Measurements from ENCODE around the gene DOCK4. TPM values are rescaled to one million over a fixed set of nuclear protein-coding genes. Genes with fewer than 3 reads are reported as not detected.

Gene DOCK4
- total RNA-seq, 2 experiments from 2014 or later = 0.99 to 1.6 TPM

DNA sequence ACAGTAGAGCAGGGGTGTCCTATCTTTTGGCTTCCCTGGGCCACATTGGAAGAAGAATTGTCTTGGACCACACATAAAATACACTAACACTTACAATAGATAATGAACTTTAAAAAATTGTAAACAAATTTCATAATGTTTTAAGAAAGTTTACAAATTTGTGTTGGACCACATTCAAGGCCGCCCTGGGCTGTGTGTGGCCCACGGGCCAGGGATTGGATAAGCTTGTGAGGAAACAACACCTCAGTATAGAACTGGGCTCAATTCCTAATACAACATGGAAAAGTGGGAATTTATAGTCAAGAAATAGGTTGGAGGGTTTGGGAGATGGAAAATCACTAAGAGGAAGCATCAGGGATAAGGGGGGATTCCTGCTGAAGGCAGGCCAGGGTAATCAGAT lies 18.0 kb upstream of the DOCK4 start:
- ChIA-PET POLR2A (no interaction called here), CTCF (interaction anchor here (1.0 kb wide), 1 partner anchor 9 kb away, joined by 3 read pairs; no protein-coding TSS in a partner anchor)

DNA sequence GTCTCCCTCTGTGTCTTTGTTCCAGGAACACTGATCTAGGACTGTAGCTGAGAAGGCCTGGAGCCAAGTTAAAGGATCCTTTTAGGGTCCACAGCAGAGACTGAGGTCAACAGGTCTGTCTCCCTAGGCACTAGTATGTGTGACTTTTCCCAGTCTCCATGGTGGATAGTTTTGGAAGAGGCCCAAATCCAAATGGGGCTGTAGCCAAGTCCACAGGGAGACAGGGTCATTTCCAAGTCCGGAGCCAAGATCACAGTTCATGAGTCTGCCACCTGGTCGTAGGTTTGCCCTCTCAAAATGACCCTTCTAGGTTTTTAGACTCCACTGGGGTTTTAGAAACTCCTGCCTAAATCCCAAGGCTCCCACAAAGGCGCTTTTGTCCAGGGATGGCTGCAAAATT lies 17.1 kb upstream of the DOCK4 start:
- ChIA-PET POLR2A (no interaction called here), CTCF (interaction anchor here (1.0 kb wide), 1 partner anchor 8 kb away, joined by 3 read pairs; no protein-coding TSS in a partner anchor)

DNA sequence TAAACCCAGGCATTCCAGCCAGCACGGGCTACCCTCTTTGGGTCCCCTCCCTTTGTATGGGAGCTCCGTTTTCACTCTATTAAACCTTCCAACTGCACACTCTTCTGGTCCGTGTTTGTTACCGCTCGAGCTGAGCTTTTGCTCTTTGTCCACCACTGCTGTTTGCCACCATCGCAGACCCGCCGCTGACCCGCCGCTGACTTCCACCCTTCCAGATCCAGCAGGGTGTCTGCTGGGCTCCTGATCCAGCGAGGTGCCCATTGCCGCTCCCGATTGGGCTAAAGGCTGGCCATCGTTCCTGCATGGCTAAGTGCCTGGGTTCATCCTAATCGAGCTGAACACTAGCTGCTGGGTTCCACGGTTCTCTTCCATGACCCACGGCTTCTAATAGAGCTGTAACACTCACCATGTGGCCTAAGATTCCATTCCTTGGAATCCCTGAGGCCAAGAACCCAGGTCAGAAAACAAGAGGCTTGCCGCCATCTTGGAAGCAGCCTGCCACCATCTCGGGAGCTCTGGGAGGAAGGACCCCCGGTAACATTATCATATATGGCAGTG lies 14.8 kb upstream of the DOCK4 start:
- ChIA-PET CTCF (no interaction called here), POLR2A (no interaction called here)

DNA sequence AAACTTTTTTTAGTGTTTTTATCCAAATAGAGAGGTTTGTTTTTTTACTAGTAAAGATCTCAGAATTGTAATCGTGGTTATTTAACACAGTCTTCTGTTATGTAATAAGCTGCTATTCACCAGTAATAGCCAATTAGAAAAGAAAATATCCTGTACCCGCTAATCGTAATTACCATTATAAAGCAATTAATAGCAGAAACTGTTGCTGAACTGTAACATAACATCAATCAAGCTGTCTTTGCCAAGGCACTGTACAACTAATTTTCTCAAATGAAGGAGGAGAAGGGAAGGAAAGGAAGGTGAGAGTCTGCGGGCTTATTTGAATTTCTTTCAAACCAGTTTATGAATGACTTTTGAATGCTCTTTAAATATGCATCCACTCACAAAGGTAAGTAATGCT lies 9.6 kb upstream of the DOCK4 start:
- CTCF ChIA-PET = interaction anchor here (1.5 kb wide), 1 partner anchor 8 kb away, joined by 3 read pairs; no protein-coding TSS in a partner anchor
- POLR2A ChIA-PET = no interaction called here

DNA sequence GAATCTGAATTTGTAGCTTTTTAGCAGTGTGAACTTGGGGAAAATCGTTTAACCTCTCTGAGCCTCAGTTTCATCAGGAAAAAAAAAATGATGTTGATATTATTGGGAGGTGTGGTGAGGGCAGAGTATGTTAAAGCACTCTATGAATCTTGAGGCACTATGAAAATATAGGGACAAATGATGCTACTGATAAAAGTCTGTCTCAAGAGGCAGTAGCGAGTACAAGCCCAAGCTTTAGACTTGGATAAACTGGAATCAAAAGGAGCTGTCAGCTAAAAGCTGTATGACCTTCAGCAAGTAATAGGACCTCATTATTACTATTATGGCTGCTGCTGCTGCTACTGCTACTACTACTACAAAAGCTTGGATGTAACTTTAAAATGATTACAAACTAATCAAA lies 8.7 kb upstream of the DOCK4 start:
- CTCF ChIA-PET = interaction anchor here (1.5 kb wide), 1 partner anchor 9 kb away, joined by 3 read pairs; no protein-coding TSS in a partner anchor

DNA sequence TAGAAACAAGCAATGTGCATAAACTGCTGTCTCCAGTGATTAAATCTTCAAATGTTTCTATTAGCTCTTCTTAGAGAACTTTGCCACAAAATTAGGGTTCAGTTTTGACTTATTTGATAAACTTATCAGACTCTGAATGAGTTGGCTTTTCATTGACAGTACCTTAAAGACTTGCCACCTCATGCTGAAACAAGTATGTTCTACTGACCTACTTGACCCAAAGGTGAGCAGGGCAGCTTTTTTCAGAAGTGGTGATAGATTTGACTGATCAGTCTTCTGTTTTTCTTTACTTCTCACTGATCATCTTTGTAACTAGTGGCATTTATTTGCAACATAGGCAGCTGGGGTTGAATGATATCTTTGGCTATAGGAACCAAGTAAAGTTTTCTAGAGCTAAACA lies 8.1 kb upstream of the DOCK4 start:
- ChIA-PET POLR2A (no interaction called here), CTCF (interaction anchor here (1.5 kb wide), 1 partner anchor 10 kb away, joined by 3 read pairs; no protein-coding TSS in a partner anchor)

More for the DNA sequence above, 8.7 kb upstream of the DOCK4 start:
- POLR2A ChIA-PET = no interaction called here

DNA sequence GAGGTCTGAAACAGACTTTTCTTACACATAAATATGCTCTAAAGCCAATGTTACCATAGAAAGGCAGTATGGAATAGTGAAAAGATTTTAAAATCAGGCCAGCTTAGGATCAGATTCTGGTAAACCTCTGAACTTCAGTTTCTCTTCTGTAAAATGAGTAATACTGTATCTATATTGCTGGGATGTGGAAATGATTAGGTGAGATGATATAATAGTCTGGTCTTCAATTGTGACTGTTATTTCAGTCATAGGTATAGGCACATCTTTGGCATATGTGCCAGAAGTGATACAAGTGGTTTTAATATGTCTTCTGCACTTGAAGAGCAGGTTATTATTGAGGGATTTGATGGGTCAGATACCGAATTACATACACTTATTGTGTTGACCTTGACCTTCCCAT lies 7.5 kb upstream of the DOCK4 start:
- CTCF ChIA-PET = no interaction called here
- POLR2A ChIA-PET = no interaction called here

DNA sequence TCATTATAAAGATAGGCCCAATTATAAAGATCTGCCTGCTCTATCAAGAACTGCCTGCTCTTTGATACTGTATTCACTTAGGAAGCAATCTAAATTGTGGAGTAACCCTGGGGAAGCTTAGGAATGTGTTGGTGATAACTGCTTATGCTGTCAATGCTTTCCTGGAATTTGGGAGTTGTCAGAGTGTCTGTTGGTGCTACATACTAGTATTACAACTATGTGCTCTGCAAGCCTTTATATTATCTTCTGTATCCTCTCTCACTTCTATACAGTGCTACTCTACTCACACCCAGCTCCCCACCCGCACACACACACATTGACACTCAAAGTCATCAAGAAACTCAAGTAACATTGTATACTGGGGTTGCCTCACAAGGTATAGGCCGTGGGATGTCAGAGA lies 6.4 kb upstream of the DOCK4 start:
- CTCF ChIA-PET = no interaction called here
- POLR2A ChIA-PET = no interaction called here

DNA sequence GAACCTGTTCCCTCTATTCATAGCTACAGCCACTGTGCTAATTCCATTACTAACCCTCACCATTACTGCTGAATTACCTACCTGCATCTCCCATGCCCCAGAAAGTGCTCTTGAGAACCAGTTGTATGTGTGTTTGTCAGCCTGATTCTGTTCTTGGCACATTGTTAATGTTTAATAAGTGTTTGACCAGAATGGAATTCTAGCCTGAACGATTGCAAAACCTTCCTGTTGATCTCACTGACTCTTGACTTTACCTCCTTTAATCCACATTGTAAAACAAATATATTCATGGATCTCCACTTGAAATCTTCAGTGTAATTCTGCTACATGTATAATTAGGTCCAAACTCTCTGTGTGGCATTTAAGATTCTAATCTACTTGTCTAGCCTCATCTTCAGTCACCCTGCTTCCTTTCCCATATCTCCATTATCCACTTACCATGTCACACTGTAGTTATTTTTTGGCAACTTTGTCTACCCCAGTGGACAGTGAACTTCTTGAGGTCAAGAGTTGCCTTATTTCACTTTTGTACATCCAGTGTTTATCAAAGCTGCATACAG lies 5.2 kb upstream of the DOCK4 start:
- ChIA-PET CTCF (no interaction called here), POLR2A (no interaction called here)

DNA sequence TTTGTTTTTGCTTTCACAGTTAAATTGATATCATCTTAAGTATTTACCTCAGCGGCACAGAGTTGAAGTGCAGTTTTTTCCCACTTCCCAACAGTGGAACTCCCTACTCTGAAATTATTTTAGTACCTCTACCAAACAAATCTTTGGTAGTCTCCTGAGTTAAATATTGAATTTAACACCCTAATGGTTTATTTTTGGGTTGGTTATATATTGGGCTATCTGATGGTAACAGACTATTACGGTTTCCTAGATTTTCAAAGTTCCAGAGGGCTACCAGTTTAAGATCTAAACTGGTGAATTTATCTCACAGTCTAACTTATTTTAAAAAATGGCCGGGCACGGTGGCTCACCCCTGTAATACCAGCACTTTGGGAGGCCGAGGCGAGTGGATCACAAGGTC lies 1.6 kb upstream of the DOCK4 start:
- CTCF ChIA-PET = no interaction called here
- POLR2A ChIA-PET = interaction anchor here (0.7 kb wide), 1 partner anchor 14 kb away, joined by 3 read pairs; no protein-coding TSS in a partner anchor

DNA sequence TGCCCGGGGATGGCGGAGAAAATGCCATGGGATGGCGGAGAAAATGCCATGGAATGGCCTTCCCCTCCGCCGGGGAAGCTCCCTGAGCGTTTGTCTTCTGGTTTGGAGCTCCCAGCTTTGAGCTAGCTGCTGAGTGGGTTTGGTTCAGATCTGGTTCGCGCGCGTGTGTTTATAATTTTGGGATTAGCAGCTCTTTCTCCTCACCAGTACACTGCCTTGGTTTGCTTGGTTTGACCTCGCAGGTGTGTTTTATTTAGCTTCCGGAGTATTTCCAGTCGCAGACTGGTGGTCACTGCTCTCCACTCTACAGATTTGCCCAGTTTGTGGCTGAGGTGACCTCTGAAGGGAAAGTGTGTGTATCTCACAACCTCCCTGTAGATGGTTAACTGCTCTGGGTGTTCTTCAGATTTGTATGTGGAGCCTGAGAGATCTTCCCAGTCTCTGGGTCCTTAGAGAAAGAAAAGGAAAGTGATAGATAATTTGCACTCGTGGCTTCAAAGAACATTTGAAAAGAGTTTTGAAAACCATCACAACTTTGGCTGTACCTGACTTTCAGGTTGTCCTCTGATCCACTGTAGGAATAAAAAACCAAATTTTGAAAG lies 893 bp upstream of the DOCK4 start:
- ChIA-PET CTCF (interaction anchor here (1.2 kb wide), 1 partner anchor 289 kb away, joined by 3 read pairs; no protein-coding TSS in a partner anchor), POLR2A (interaction anchor here (0.5 to 2.5 kb wide), 3 partner anchors 13 to 253 kb away, joined by 3 to 19 read pairs (median 3); partner anchors contain the start of gene IFRD1)

DNA sequence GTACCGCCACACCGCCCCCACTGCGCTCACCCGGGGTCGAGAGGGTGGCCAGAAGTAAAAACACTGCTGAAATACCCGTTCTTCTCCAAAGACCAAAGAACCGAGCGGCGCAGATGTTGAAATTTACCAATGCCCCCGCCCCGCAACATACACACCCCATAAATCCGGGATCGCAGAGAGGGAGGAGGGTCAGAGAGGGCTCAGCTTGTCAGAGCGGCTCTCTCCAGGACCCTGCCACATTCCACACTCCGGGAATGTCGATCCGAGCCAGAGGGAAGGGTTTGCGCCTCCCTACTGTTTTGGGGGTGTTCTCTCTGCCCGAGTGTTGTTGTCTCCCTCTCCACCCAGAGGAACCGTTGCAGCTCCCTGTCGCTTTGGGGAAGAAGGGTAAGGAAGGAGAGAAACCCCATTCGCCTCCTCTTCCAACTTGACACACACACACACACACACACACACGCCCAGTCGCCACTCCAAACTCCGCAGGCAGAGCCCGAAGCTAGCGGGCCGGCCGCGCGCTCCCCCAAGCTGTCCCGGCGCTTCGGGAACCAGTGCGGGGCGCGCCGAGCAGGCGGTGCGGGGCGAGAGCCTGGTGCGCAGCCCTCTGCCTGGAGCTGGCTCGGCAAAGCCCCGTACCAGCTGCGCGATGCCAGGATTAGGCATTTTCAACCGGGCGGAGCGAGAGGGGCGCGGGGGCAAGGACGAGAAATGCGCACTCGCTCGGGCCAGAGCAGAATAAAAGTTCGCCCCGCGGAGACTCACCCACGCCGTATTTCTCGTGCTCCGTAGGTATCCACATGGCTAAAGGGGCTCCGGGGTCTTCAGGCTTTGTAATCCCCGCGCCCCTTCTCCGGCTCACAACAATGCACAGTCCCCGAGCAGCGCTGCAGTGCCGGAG lies 609 bp downstream of the DOCK4 start:
- CTCF ChIA-PET = interaction anchor here (1.0 to 1.2 kb wide), 2 partner anchors 13 to 291 kb away, joined by 3 read pairs; no protein-coding TSS in a partner anchor
- POLR2A ChIA-PET = interaction anchor here (0.6 to 2.5 kb wide), 2 partner anchors 245 to 258 kb away, joined by 5 to 19 read pairs; partner anchors contain the start of gene IFRD1

DNA sequence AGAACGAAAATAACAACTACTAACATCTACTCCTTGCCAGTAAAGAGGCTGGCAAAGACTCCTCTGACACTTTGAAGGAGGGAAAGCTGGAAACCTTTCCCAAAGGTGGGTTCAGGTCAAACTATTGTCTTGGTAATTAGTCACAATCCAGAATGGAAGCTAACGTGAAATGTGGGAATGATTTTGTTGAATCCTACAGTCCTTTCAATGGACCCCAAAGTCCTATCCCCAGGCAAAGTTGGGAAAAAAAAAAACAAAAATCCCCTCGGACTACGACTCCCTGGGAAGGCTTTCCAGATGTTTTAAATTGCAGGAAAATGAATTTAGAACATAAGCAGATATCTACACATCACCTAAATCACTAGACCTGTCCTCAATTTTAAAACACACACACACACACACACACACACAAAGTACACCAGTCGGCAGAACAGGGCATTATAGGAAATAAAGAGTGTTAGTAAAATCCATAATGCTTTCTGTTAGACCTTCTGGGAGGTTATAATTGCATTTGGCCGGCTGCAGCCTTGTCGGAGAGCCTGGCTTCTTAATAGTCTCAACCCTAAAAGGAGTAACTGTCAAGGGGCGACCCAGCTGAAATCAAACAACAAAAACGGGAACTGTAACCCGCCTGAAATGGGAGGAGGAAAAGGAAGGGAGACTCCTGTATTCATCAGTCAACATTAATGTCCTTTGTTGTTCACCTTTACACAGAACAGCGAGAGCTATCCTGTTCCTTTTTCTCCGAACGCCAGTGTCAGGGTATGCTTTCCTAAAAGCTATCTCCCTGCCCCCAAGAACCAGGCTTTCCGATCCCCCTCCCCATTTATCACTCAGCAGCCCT lies 1.5 kb downstream of the DOCK4 start:
- CTCF ChIA-PET = interaction anchor here (1.0 kb wide), 1 partner anchor 12 kb away, joined by 3 read pairs; no protein-coding TSS in a partner anchor

DNA sequence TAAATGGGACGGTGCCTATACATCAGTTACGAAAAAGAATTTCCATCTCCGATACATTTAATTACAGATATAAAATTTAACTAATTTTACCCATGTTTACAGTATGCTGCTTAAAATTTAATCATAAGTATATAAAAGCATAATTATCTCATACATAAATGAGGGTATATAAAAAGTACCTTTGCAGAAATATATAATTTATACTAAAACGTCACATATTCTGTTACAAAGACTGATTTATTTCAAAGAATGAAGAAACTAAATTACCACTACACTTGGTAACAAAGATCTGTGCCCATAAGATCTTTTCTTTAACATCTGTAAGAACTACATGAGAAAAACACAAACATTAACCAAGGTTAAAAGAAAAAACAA lies 2.8 kb downstream of the DOCK4 start:
- CTCF ChIA-PET = no interaction called here
- POLR2A ChIA-PET = no interaction called here

More for the DNA sequence above, 1.5 kb downstream of the DOCK4 start:
- POLR2A ChIA-PET = interaction anchor here (2.5 kb wide), 1 partner anchor 245 kb away, joined by 19 read pairs; the partner anchor contains the start of gene IFRD1

DNA sequence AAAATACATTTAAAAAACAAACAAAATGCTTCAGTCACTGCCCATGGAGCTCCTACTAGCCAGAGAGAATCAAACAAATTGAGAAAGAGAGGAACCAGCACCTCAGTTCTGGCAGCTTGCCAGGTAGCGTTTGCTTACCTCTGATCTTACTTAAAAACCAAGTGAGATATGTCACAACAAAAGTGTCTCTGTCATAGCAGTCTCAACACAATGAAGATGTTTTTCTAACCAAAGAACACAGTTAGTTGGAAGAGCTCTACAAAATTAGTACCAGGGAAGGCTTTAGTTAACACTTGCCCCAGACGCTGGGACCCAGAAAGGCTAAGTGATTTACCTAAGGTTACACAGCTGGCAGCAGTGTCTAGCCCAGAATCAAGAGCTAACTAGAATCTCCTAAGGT lies 3.4 kb downstream of the DOCK4 start:
- CTCF ChIA-PET = no interaction called here

DNA sequence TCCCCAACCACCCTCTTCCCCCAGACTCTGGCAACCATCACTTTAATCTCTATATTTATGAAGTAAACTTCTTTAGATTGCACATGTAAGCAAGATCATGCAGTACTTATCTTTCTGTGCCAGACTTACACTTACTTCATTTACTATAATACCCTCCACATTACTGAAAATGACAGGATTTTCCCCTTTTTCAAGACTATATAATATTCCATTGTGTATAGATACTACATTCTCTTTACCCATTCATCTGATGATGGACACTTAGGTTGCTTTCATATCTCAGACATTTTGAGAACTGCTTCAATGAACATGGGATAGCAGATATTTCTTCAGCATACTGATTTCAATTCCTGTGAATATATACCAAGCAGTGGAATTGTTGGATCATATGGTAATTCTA lies 4.4 kb downstream of the DOCK4 start:
- ChIA-PET POLR2A (no interaction called here), CTCF (no interaction called here)

More for the DNA sequence above, 3.4 kb downstream of the DOCK4 start:
- POLR2A ChIA-PET = no interaction called here

DNA sequence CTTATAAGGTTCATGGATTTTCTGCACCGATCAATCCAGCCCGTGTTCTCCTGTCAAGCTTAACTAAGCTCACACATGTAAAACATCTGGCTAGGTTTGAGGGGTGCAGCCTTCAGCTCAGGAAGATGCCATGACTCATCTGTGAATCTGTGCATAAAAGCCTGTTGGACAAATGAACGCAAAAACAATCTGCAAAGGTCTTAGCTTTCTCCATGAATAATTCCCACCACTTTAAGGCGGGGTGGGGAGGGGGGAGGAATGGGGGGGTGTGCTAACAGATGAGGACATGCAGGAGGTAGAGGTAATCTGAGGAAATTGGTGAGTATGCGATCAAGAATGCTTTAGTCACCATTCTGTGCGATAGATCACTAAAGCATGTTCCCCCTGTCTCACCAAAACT lies 4.8 kb downstream of the DOCK4 start:
- ChIA-PET CTCF (interaction anchor here (0.8 kb wide), 1 partner anchor 85 kb away, joined by 3 read pairs; no protein-coding TSS in a partner anchor), POLR2A (no interaction called here)

DNA sequence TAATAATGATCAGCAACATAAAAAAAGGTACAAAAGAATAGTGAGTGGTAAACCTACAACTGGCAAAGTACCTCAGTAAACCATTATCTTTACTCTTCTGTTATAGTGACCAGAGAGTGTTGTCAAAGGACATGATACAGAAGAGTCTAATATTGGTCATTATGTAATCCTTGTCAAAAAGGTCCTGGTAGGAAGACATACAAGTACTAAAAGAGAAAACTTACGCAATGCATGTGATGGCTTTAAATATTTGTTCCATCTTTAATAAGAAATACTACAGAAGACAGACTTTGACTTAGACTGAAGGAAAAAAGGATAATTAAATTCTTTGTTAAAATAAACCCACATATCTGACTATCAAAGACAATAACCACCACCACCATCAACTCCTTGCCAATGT lies 6.5 kb downstream of the DOCK4 start:
- ChIA-PET POLR2A (interaction anchor here (0.6 kb wide), 1 partner anchor 1847 kb away, joined by 3 read pairs; no protein-coding TSS in a partner anchor), CTCF (no interaction called here)

All from activated CD8-positive, alpha-beta memory T cell treated with anti-CD3 and anti-CD28 coated beads for 36 hours (primary cell).